H1 (cell line): Measurements from ENCODE around the gene MMUT. TPM values are rescaled to one million over a fixed set of nuclear protein-coding genes. Genes with fewer than 3 reads are reported as not detected.

Experiments
- CTCF ChIA-PET: fragments of 300-600 bp; sonication (Branson Sonifier 250); formaldehyde crosslinking; loops from one replicate; lab custom pipeline; 2021; ENCODE audit not compliant: partially characterized antibody; lab: Charles Lee
- POLR2A ChIA-PET: fragments of 300-600 bp; sonication (Branson Sonifier 250); formaldehyde crosslinking; loops from one replicate; lab custom pipeline; 2021; ENCODE audit warnings: inconsistent platforms; ENCODE audit not compliant: partially characterized antibody; lab: Charles Lee
- DNase-seq, 2 experiments: peaks; one replicate each; pipeline versions ENCODE4 v3.0.0 to v3.0.0-alpha.2; 2010 to 2022; ENCODE audit warnings: low spot score in 2 of 2, low read depth in 1 of 2, mixed read lengths in 1 of 2
- FAIRE-seq: peaks from 2 replicates; lab custom pipeline; 2011; peaks lifted over from hg19 to GRCh38; lab: Jason Lieb, UNC
- H2AFZ ChIP-seq: 2 replicates; pipeline ENCODE4 v1.8.1; 2012; ENCODE audit warnings: low read length, inconsistent platforms
- H2AK5ac ChIP-seq: 2 replicates; pipeline ENCODE4 v1.6.1; 2013; ENCODE audit warnings: low read depth, low read length
- H2BK120ac ChIP-seq: replicated peaks from 2 replicates; pipeline ENCODE3; 2013; ENCODE audit warnings: low read depth, low read length, inconsistent platforms
- H2BK12ac ChIP-seq: 2 replicates; pipeline ENCODE4 v1.6.1; 2013; ENCODE audit warnings: low read depth, low read length
- H2BK15ac ChIP-seq: 2 replicates; pipeline ENCODE4 v1.6.1; 2013; ENCODE audit warnings: low read length
- H2BK20ac ChIP-seq: 2 replicates; pipeline ENCODE4 v1.6.1; 2013; ENCODE audit warnings: low read length
- H2BK5ac ChIP-seq: 2 replicates; pipeline ENCODE4 v1.6.1; 2013; ENCODE audit warnings: low read depth, low read length
- H3K14ac ChIP-seq: 2 replicates; pipeline ENCODE4 v1.6.1; 2013; ENCODE audit warnings: inconsistent platforms; ENCODE audit not compliant: insufficient read length
- H3K18ac ChIP-seq: 2 replicates; pipeline ENCODE4 v1.6.1; 2013; ENCODE audit warnings: low read length; ENCODE audit errors: extremely low read depth
- H3K23ac ChIP-seq: 2 replicates; pipeline ENCODE4 v1.6.1; 2013; ENCODE audit warnings: inconsistent platforms; ENCODE audit not compliant: insufficient read length
- H3K23me2 ChIP-seq: 2 replicates; pipeline ENCODE4 v1.6.1; 2013; ENCODE audit warnings: low read depth, low read length
- H3K27ac ChIP-seq: 2 replicates; pipeline ENCODE4 v1.6.1; 2011; ENCODE audit warnings: low read depth, low read length, inconsistent platforms
- H3K27me3 ChIP-seq, 4 experiments: replicated peaks in 1 of 4; 1 replicate in 1 of 4; 2 replicates in 3 of 4; pipeline versions ENCODE4 v1.6.1 to v1.8.1; 2011 to 2013; ENCODE audit warnings: low read length in 3 of 4, mild to moderate bottlenecking in 3 of 4, inconsistent platforms in 2 of 4, mixed read lengths in 2 of 4, moderate library complexity in 1 of 4; ENCODE audit not compliant: control insufficient read depth in 3 of 4, insufficient read depth in 3 of 4; ENCODE audit errors: extremely low read depth in 1 of 4
- H3K36me3 ChIP-seq, 4 experiments: 2 replicates each; pipeline versions ENCODE4 v1.6.1 to v1.8.1; 2011 to 2013; ENCODE audit warnings: mild to moderate bottlenecking in 4 of 4, low read length in 3 of 4, moderate library complexity in 2 of 4, control low read depth in 1 of 4, inconsistent platforms in 1 of 4; ENCODE audit not compliant: insufficient read depth in 4 of 4, control insufficient read depth in 2 of 4
- H3K4ac ChIP-seq: replicated peaks from 2 replicates; pipeline ENCODE3; 2013; ENCODE audit warnings: low read length, low read depth, mixed read lengths, inconsistent platforms; ENCODE audit not compliant: insufficient read length
- H3K4me1 ChIP-seq, 4 experiments: replicated peaks in 1 of 4; 1 replicate in 1 of 4; 2 replicates in 3 of 4; pipeline versions ENCODE4 v1.6.1 to v1.8.1; 2011 to 2013; ENCODE audit warnings: low read length in 3 of 4, inconsistent platforms in 2 of 4, mixed read lengths in 1 of 4; ENCODE audit not compliant: insufficient read depth in 4 of 4, control insufficient read depth in 3 of 4
- H3K4me2 ChIP-seq, 2 experiments: 2 replicates each; pipeline versions ENCODE4 v1.6.1 to v1.8.1; 2011 to 2013; ENCODE audit warnings: low read depth in 2 of 2, low read length in 2 of 2, control low read depth in 1 of 2, inconsistent platforms in 1 of 2, mild to moderate bottlenecking in 1 of 2; ENCODE audit not compliant: insufficient read depth in 1 of 2
- H3K4me3 ChIP-seq, 4 experiments: fragments of 200-600, 300-600 bp in 1 of 4; sonication (generic), shearing (Covaris generic), sonication (Bioruptor Twin) in 1 of 4; 2 replicates each; pipeline versions ENCODE4 v1.5.1 to v1.8.1; 2011 to 2016; ENCODE audit warnings: low read length in 4 of 4, low read depth in 3 of 4, control low read depth in 2 of 4, inconsistent platforms in 2 of 4, mild to moderate bottlenecking in 2 of 4, mixed read lengths in 1 of 4, moderate library complexity in 1 of 4; ENCODE audit not compliant: insufficient read depth in 2 of 4; ENCODE audit errors: extremely low read depth in 1 of 4
- H3K56ac ChIP-seq: replicated peaks from 2 replicates; pipeline ENCODE3; 2013; ENCODE audit warnings: low read depth, mild to moderate bottlenecking, mixed read lengths, low read length, inconsistent platforms; ENCODE audit not compliant: insufficient read length
- H3K79me1 ChIP-seq: 2 replicates; pipeline ENCODE4 v1.6.1; 2013; ENCODE audit warnings: low read depth, low read length, control low read depth
- H3K79me2 ChIP-seq, 2 experiments: 2 replicates each; pipeline versions ENCODE4 v1.6.1 to v1.8.1; 2012 to 2013; ENCODE audit warnings: low read length in 2 of 2, mild to moderate bottlenecking in 2 of 2, inconsistent platforms in 1 of 2; ENCODE audit not compliant: insufficient read depth in 2 of 2, control insufficient read depth in 1 of 2
- H3K9ac ChIP-seq, 4 experiments: replicated peaks in 1 of 4; 1 replicate in 1 of 4; 2 replicates in 3 of 4; pipeline versions ENCODE4 v1.6.1 to v1.8.1; 2011 to 2013; ENCODE audit warnings: low read depth in 3 of 4, low read length in 3 of 4, control low read depth in 2 of 4, mild to moderate bottlenecking in 2 of 4, moderate library complexity in 2 of 4, inconsistent platforms in 1 of 4; ENCODE audit errors: extremely low read depth in 1 of 4
- H3K9me3 ChIP-seq, 2 experiments: 2 replicates each; pipeline versions ENCODE4 v1.6.1 to v1.8.1; 2012 to 2013; ENCODE audit warnings: mild to moderate bottlenecking in 2 of 2, moderate library complexity in 2 of 2, control low read depth in 1 of 2, inconsistent platforms in 1 of 2, low read depth in 1 of 2, low read length in 1 of 2, mixed read lengths in 1 of 2; ENCODE audit not compliant: insufficient read depth in 2 of 2
- H4K20me1 ChIP-seq, 2 experiments: replicated peaks in 1 of 2; 2 replicates each; pipeline versions ENCODE3 to v1.8.1; 2011 to 2013; ENCODE audit warnings: inconsistent platforms in 2 of 2, low read length in 2 of 2, mild to moderate bottlenecking in 1 of 2; ENCODE audit not compliant: insufficient read depth in 2 of 2, control insufficient read depth in 1 of 2
- H4K5ac ChIP-seq: 2 replicates; pipeline ENCODE4 v1.6.1; 2013; ENCODE audit warnings: low read length, low read depth, mixed read lengths, inconsistent platforms; ENCODE audit not compliant: insufficient read length
- H4K8ac ChIP-seq: 2 replicates; pipeline ENCODE4 v1.8.0; 2013; ENCODE audit warnings: mild to moderate bottlenecking, moderate library complexity, low read length, inconsistent platforms; ENCODE audit not compliant: insufficient read depth; ENCODE audit errors: extremely low read depth
- H4K91ac ChIP-seq: replicated peaks from 2 replicates; pipeline ENCODE3; 2013; ENCODE audit warnings: low read length, mixed read lengths, inconsistent platforms; ENCODE audit not compliant: insufficient read length
- BACH1 ChIP-seq: IDR thresholded peaks from 2 replicates; pipeline ENCODE4 v1.6.1; 2012; ENCODE audit warnings: low read length, improper control_type of control experiment
- CTCF ChIP-seq, 3 experiments: IDR thresholded peaks; 1 replicate in 2 of 3; 2 replicates in 1 of 3; pipeline versions ENCODE4 v1.5.1 to v1.6.1; 2011; ENCODE audit warnings: low read length in 3 of 3, mild to moderate bottlenecking in 3 of 3, inconsistent platforms in 2 of 3, low read depth in 1 of 3, moderate library complexity in 1 of 3; ENCODE audit not compliant: insufficient read depth in 1 of 3; ENCODE audit errors: control extremely low read depth in 1 of 3
- EZH2 ChIP-seq: fragments of 200-600 bp; sonication (generic); IDR thresholded peaks from 2 replicates; pipeline ENCODE4 v1.7.1; 2012; ENCODE audit warnings: low read depth, mild to moderate bottlenecking, moderate library complexity, low read length, inconsistent platforms; ENCODE audit not compliant: severe bottlenecking
- GABPA ChIP-seq: IDR thresholded peaks from 2 replicates; pipeline ENCODE4 v1.6.1; 2011; ENCODE audit warnings: mild to moderate bottlenecking, low read length, moderate library complexity, borderline replicate concordance; ENCODE audit not compliant: insufficient read depth
- HDAC6 ChIP-seq: IDR thresholded peaks from one replicate; pipeline ENCODE4 v1.7.1; 2012; ENCODE audit warnings: low read depth, mild to moderate bottlenecking, inconsistent platforms, low read length, moderate library complexity
- PHF8 ChIP-seq: fragments of 200-600 bp; sonication (generic); conservative IDR thresholded peaks from 2 replicates; pipeline ENCODE4 v1.7.1; 2012; ENCODE audit warnings: low read depth, mild to moderate bottlenecking, inconsistent platforms, low read length, moderate library complexity
- WGBS, 2 experiments: shearing (Covaris generic) in 1 of 2; methylation state at CpG; one replicate each; pipeline versions ENCODE4 v1.1.6 to v1.1.7; 2013 to 2015; ENCODE audit warnings: low lambda C conversion rate in 2 of 2, mixed read lengths in 2 of 2, inconsistent platforms in 1 of 2, low coverage in 1 of 2, missing lambda C conversion rate in 1 of 2; ENCODE audit not compliant: insufficient replicate concordance in 2 of 2, insufficient coverage in 1 of 2, insufficient read length in 1 of 2; ENCODE audit errors: extremely low coverage in 1 of 2, missing lambda C conversion rate in 1 of 2; 5-methylcytosine and 5-hydroxymethylcytosine counted together
- polyA plus RNA-seq, 7 experiments: library from polyadenylated mRNA; depleted of rRNA in 3 of 7; stranded (reverse) in 5 of 7; unstranded in 2 of 7; fragments of >200 nt in 5 of 7; fragments of 200-250 nt in 2 of 7; gene quantifications; 1 replicate in 5 of 7; 2 replicates in 1 of 7; 4 replicates in 1 of 7; pipeline versions ENCODE4 v1.2.1 to v1.2.3, GENCODE V29; 2011 to 2013; ENCODE audit warnings: missing spikeins in 2 of 7, mixed read lengths in 2 of 7
- total RNA-seq: library from RNA; stranded (reverse); fragmentation: NEBNext Ultra II Directional; extraction: Animal tissue kit (Norgen Biotek cat#: 25700); gene quantifications from 2 replicates; pipeline ENCODE4 v1.2.1, GENCODE V29; 2021
- TF ChIP-seq, protein P1 (sequence below): IDR thresholded peaks from 2 replicates; pipeline ENCODE4 v1.6.1; 2011; ENCODE audit warnings: low read depth, mild to moderate bottlenecking, low read length; ENCODE audit not compliant: insufficient read depth
- TF ChIP-seq, protein P2 (sequence below): IDR thresholded peaks from 2 replicates; pipeline ENCODE4 v1.6.1; 2012; ENCODE audit warnings: inconsistent platforms

MMUT gene
- total and polyA plus RNA-seq, 2 of the 8 experiments (the other 6 are each of a cell fraction or from before 2014, with no cell fraction given) = 5.2 to 13.0 TPM

DNA sequence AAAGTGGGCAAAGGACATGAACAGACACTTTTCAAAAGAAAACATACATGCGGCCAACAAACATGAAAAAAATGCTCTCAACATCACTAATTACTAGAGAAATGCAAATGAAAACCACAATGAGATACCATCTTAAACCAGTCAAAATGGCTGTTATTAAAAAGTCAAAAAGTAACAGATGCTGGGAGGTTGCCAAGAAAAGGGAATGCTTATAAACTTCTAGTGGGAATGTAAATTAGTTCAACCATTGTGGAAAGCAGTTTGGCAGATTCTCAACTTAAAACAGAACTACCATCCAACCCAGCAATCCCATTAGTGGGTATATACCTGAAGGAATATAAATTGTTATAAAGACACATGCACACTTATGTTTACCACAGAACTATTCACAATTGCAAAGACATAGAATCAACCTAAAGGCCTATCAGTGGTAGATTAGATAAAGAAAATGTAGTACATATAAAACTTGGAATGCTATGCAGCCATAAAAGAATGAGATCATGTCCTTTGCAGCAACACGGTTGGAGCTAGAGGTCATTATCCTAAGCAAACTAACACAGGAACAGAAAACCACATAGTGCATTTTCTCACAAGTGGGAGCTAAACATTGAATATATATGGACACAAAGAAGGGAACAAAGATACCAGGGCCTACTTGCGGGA lies 16.4 kb upstream of the MMUT start:
- no peaks in the 10 kb centered on the region for H3K79me2 ChIP-seq
- CTCF ChIA-PET = no interaction called here
- no peak overlapping the region for H4K91ac ChIP-seq
- DNase-seq (no peak), FAIRE-seq (no peak)
- H4K8ac ChIP-seq = no peak overlapping the region
- no peaks in the 10 kb centered on the region for H3K23me2 ChIP-seq
- H3K4me2 ChIP-seq = no peak overlapping the region
- H3K4me1 ChIP-seq = no peaks in the 10 kb centered on the region
- POLR2A ChIA-PET = no interaction called here
- no peak overlapping the region for H3K9ac ChIP-seq
- H2AK5ac ChIP-seq = no peak overlapping the region
- H2BK20ac ChIP-seq = no peak overlapping the region
- H3K27me3 ChIP-seq = no peaks in the 10 kb centered on the region
- H3K23ac ChIP-seq = no peak overlapping the region
- H3K4me3 ChIP-seq = no peak overlapping the region
- H3K79me1 ChIP-seq = no peaks in the 10 kb centered on the region
- H2BK15ac ChIP-seq = no peak overlapping the region
- no peak overlapping the region for H4K5ac ChIP-seq
- H2BK5ac ChIP-seq = no peak overlapping the region
- no peak overlapping the region for H3K14ac ChIP-seq
- WGBS, 2 experiments = 91% methylated on average over 3 of the region's 3 CpGs; no CpG with 5 or more reads in 1 of the 2 experiments
- peaks cover 0 to 35% (median 5%) of the 10 kb centered on the region in 4 experiments; a peak in 4 of 8 replicates for H3K36me3 ChIP-seq
- no peak overlapping the region for H3K18ac ChIP-seq
- no peak overlapping the region for H3K4ac ChIP-seq
- no peak overlapping the region for H2AFZ ChIP-seq
- no peak overlapping the region for H3K27ac ChIP-seq
- H2BK12ac ChIP-seq = no peak overlapping the region
- H2BK120ac ChIP-seq = no peak overlapping the region
- H3K56ac ChIP-seq = no peak overlapping the region
- no peaks in the 10 kb centered on the region for H4K20me1 ChIP-seq
- TF ChIP-seq PHF8 (no peak), GABPA (no peak), EZH2 (no peak), BACH1 (no peak), HDAC6 (no peak), CTCF (IDR thresholded peaks at IDR 0.05; ENCODE audit: control extremely low read depth in 1 of 3, insufficient read depth in 1 of 3, low read depth in 1 of 3, low read length in 3 of 3) (no peak)
- TF ChIP-seq, protein P1, sequence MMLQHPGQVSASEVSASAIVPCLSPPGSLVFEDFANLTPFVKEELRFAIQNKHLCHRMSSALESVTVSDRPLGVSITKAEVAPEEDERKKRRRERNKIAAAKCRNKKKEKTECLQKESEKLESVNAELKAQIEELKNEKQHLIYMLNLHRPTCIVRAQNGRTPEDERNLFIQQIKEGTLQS = no peak
- TF ChIP-seq, protein P2, sequence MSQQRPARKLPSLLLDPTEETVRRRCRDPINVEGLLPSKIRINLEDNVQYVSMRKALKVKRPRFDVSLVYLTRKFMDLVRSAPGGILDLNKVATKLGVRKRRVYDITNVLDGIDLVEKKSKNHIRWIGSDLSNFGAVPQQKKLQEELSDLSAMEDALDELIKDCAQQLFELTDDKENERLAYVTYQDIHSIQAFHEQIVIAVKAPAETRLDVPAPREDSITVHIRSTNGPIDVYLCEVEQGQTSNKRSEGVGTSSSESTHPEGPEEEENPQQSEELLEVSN = no peak
- peaks cover 0 to 6% of the 10 kb centered on the region in 2 experiments; a peak in 1 of 4 replicates for H3K9me3 ChIP-seq
